ENCODE data around the gene DPP8. TPM values are rescaled to one million over a fixed set of nuclear protein-coding genes. Genes with fewer than 3 reads are reported as not detected.

Gene DPP8
- total RNA-seq, 4 donors from 2014 or later = 33.1 to 52.5 (median 40.5) TPM

DNA sequence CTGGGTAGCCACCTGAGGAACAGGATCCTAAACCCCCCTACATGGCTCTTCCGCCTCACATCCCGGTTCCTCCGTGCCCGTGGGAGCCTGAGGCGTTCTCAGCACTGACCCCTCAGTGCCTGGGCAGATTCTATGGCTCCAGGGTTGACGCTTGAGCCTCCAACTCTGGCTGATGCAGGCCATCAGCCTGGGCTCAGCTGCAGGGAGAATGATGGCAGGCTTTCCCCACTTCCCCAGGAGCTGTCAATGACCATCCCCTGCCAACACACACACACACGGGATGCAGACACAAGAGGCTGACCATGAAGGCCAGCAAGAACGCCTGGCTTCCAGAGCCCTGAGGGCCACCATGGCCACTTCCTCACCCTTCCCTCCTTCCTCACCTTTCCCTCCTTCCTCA, 123.9 kb downstream of the DPP8 start:
- TF ChIP-seq, protein P1, sequence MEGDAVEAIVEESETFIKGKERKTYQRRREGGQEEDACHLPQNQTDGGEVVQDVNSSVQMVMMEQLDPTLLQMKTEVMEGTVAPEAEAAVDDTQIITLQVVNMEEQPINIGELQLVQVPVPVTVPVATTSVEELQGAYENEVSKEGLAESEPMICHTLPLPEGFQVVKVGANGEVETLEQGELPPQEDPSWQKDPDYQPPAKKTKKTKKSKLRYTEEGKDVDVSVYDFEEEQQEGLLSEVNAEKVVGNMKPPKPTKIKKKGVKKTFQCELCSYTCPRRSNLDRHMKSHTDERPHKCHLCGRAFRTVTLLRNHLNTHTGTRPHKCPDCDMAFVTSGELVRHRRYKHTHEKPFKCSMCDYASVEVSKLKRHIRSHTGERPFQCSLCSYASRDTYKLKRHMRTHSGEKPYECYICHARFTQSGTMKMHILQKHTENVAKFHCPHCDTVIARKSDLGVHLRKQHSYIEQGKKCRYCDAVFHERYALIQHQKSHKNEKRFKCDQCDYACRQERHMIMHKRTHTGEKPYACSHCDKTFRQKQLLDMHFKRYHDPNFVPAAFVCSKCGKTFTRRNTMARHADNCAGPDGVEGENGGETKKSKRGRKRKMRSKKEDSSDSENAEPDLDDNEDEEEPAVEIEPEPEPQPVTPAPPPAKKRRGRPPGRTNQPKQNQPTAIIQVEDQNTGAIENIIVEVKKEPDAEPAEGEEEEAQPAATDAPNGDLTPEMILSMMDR (IDR thresholded peaks at IDR 0.05; ENCODE audit: low read depth) = no peak

DNA sequence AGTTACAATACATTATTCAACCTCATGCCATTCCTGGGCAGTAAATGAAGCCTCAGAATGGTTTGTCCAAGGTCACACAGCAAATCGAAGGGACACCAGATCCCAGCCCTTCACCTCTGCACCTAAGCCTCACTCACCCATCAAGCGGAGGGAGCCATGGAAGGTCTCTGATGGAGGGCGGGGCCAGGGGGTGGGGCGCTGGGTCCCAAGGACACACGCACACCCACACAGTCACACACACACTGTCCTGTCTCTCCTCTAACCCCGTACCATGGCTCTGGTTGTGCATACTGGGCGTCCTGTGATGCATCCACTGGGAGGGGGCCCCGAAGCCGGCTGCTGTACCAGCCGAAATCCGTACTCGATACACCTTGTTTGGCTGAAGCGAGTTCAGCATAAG, 124.4 kb downstream of the DPP8 start:
- TF ChIP-seq, protein P1 (IDR thresholded peaks at IDR 0.05; ENCODE audit: low read depth) = no peak

Small RNA genes lying within 50 kb of the gene (small RNA-seq; reads per million reads assigned to genes)
- gene AC105129.1 = not detected
- 0.49 reads per million for gene RF00019
- gene RNU6-19P = not detected

Other genes with a start within 250 kb of the DPP8 start
- gene PARP16, start 230.8 kb downstream of the DPP8 start, total RNA-seq = 10 to 100 TPM in 2 of 4 donors, 1 to 10 TPM in 2; 8.1 to 13.4 (median 11.0) TPM
- not detected for gene RNU5A-1, start 221.6 kb downstream of the DPP8 start, total RNA-seq
- not detected for gene RNU5B-1, start 213.0 kb downstream of the DPP8 start, total RNA-seq
- not detected for gene IGDCC3, start 139.7 kb downstream of the DPP8 start, total RNA-seq
- 1 to 10 TPM in 1 of 4 donors, under 1 TPM in 2, not detected in 1; 0.34 to 1.3 (median 0.66) TPM for gene IGDCC4, start 94.7 kb downstream of the DPP8 start, total RNA-seq
- 10 to 100 TPM; 21.8 to 39.6 (median 31.5) TPM for gene HACD3, start 12.8 kb upstream of the DPP8 start, total RNA-seq
- 10 to 100 TPM; 23.1 to 39.4 (median 31.1) TPM for gene INTS14, start 93.4 kb upstream of the DPP8 start, total RNA-seq
- gene SLC24A1, start 104.2 kb upstream of the DPP8 start, total RNA-seq = 10 to 100 TPM in 2 of 4 donors, 1 to 10 TPM in 2; 2.9 to 13.0 (median 9.7) TPM